Measurements from ENCODE around the gene TP53I11.

TP53I11 gene

GRCh38 chr11:44940404-44940803 is 10.3 kb downstream of the TP53I11 start:
- TF ChIP-seq, protein P1, sequence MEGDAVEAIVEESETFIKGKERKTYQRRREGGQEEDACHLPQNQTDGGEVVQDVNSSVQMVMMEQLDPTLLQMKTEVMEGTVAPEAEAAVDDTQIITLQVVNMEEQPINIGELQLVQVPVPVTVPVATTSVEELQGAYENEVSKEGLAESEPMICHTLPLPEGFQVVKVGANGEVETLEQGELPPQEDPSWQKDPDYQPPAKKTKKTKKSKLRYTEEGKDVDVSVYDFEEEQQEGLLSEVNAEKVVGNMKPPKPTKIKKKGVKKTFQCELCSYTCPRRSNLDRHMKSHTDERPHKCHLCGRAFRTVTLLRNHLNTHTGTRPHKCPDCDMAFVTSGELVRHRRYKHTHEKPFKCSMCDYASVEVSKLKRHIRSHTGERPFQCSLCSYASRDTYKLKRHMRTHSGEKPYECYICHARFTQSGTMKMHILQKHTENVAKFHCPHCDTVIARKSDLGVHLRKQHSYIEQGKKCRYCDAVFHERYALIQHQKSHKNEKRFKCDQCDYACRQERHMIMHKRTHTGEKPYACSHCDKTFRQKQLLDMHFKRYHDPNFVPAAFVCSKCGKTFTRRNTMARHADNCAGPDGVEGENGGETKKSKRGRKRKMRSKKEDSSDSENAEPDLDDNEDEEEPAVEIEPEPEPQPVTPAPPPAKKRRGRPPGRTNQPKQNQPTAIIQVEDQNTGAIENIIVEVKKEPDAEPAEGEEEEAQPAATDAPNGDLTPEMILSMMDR (IDR thresholded peaks at IDR 0.05; ENCODE audit: insufficient read depth, missing control alignments), result no peak
- DNase-seq (ENCODE audit: insufficient read length, low spot score) (no peak), FAIRE-seq (no peak)

DNA sequence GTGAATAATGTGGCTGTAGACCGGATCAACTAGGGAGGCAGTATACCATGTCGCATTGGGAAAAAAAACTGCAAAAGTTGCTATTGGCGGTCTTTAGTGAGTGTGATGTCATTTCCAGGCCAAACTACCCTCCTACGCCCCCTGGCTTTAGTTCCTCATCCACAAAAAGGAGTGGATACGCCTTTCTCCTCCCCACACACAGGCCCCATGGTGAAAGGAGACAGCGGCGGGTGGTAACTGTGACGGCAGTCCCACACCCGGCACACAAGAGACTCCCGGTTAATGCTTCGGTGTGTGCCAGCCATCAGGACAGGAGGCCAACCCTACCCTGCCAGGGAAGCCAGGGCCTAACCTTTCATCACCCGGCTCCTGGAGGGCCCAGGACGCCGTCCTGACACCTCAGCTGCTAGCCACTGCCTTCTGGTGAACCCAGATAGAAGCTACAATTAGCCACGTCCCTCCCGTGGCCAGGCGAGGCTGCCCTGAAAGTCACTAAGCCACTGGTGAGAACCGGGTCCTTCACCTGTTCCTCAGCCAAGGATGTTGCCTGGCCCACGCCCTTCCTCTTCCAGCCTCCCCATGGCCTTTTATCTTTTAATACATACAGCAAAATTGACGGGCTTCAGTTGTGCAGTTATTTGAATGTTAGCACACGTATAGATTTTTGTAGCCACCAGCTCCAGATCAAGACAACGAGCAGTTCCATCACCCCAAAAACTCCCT is 10.8 kb downstream of the TP53I11 start:
- DNase-seq (ENCODE audit: insufficient read length, low spot score) (no peak), FAIRE-seq (no peak)
- TF ChIP-seq, protein P1 (IDR thresholded peaks at IDR 0.05; ENCODE audit: insufficient read depth, missing control alignments), result peak; percentile 13

- TF ChIP-seq, protein P1 (IDR thresholded peaks at IDR 0.05; ENCODE audit: insufficient read depth, missing control alignments), result no peak
- DNase-seq (ENCODE audit: insufficient read length, low spot score) (no peak), FAIRE-seq (no peak)
These were observed 12.5 kb downstream of the TP53I11 start for GRCh38 chr11:44938066-44938691.

- TF ChIP-seq, protein P1 (IDR thresholded peaks at IDR 0.05; ENCODE audit: insufficient read depth, missing control alignments), result no peak
- DNase-seq (ENCODE audit: insufficient read length, low spot score) (peak; percentile 43), FAIRE-seq (no peak)
These were observed 13.6 kb downstream of the TP53I11 start for GRCh38 chr11:44936951-44937543.

DNA sequence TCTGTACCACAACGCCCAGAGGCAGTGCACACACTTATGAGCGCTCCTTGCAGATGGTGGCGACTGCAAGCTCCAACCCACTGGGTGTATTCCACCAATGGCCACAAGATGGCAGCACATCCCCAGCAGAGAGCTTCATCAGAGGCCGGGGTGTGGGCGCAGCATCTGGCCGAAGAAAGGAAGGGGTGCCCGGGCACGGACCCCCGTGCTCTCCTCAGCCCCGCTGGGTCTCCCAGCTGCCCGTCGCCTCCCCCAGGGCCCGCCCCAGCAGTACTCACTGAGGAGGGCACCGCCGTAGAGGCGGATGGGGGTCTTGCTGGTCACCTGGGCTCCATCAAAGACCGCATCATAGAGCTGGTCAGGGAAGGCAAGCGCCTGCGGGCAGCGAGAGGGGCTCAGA is 14.2 kb downstream of the TP53I11 start:
- TF ChIP-seq, protein P1 (IDR thresholded peaks at IDR 0.05; ENCODE audit: insufficient read depth, missing control alignments), result peak; percentile 84
- DNase-seq (ENCODE audit: insufficient read length, low spot score) (peak; percentile 77), FAIRE-seq (no peak)

DNA sequence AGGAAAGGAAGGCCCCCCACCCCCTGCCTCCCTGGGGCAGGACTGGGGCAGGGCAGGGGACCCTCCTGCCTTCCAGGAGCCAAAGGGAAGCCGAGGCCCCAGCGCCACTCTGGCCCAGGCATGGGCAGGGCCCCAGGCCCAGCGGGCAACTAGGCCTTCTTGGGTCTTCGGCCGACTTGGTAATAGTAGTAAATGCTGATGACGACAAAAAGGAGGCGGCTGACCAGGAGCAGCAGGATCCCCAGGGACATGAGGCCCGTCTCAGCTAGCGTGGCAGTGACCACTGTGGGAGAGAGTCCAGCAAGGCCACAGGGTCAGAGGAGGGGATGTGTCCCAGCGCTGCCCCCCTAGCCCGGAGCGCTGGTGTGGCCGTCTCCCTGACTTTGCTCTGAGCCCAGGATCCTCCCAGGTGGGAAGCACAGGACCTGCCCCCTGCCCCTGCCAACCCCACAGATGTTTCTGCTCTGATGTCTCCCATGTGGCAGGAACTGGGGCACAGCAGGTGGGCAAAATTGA is 15.9 kb downstream of the TP53I11 start:
- no peak for FAIRE-seq
- no peak for DNase-seq (ENCODE audit: insufficient read length, low spot score)
- TF ChIP-seq, protein P1 (IDR thresholded peaks at IDR 0.05; ENCODE audit: insufficient read depth, missing control alignments), result no peak
